ENCODE measurements around the gene PRR13. TPM values are rescaled to one million over a fixed set of nuclear protein-coding genes. Genes with fewer than 3 reads are reported as not detected.

The PRR13 gene
- total RNA-seq, 1 experiment from 2014 or later, result 180 TPM

- intact Hi-C loops (cut with micrococcal nuclease; ENCODE audit: unreplicated experiment), result loop anchor here (5.0 kb wide), 1 partner anchor 439 kb away; no protein-coding TSS in a partner anchor
- no peak for DNase-seq (ENCODE audit: low spot score)
- no TSS peak for BruUV-seq (replicated peaks)
- Histone ChIP-seq H3K27ac (ENCODE audit: low read depth, low read length, poor library complexity, severe bottlenecking) (no peak overlapping the region), H3K4me1 (ENCODE audit: insufficient read depth, low read length, poor library complexity, severe bottlenecking) (peaks cover 8% of the 10 kb centered on the region), H3K27me3 (replicated peaks; ENCODE audit: insufficient read depth, low read depth, low read length, poor library complexity) (no peaks in the 10 kb centered on the region), H3K36me3 (ENCODE audit: insufficient read depth, low read length, poor library complexity, severe bottlenecking) (peaks cover 99% of the 10 kb centered on the region), H3K9me3 (ENCODE audit: low read depth, low read length, poor library complexity, severe bottlenecking) (no peaks in the 10 kb centered on the region), H3K4me3 (ENCODE audit: low read depth, low read length, poor library complexity, severe bottlenecking) (no peak overlapping the region)
- TF ChIP-seq EZH2 (IDR thresholded peaks at IDR 0.05; ENCODE audit: borderline replicate concordance, low read depth, low read length, poor library complexity, severe bottlenecking) (no peak), CTCF (conservative IDR thresholded peaks at IDR 0.05; ENCODE audit: low read depth, low read length) (no peak)
- POLR2A ChIA-PET (ENCODE audit: low non-redundant PET), result no interaction called here
- CTCF ChIA-PET, result no interaction called here
Measured at GRCh38 chr12:53461059-53461458, 19.5 kb downstream of the PRR13 start.

GRCh38 chr12:53461591-53461990, 20.1 kb downstream of the PRR13 start:
- no peak overlapping the region for H3K4me3 ChIP-seq (ENCODE audit: low read depth, low read length, poor library complexity, severe bottlenecking)
- TF ChIP-seq CTCF (conservative IDR thresholded peaks at IDR 0.05; ENCODE audit: low read depth, low read length), result no peak
- no peak for TF ChIP-seq EZH2 (IDR thresholded peaks at IDR 0.05; ENCODE audit: borderline replicate concordance, low read depth, low read length, poor library complexity, severe bottlenecking)
- no TSS peak for BruUV-seq (replicated peaks)
- peaks cover 99% of the 10 kb centered on the region for H3K36me3 ChIP-seq (ENCODE audit: insufficient read depth, low read length, poor library complexity, severe bottlenecking)
- peaks cover 8% of the 10 kb centered on the region for H3K4me1 ChIP-seq (ENCODE audit: insufficient read depth, low read length, poor library complexity, severe bottlenecking)
- intact Hi-C loops (cut with micrococcal nuclease; ENCODE audit: unreplicated experiment), result loop anchor here (5.0 kb wide), 1 partner anchor 439 kb away; no protein-coding TSS in a partner anchor
- CTCF ChIA-PET, result no interaction called here
- no peak for DNase-seq (ENCODE audit: low spot score)
- no peaks in the 10 kb centered on the region for H3K9me3 ChIP-seq (ENCODE audit: low read depth, low read length, poor library complexity, severe bottlenecking)
- H3K27ac ChIP-seq (ENCODE audit: low read depth, low read length, poor library complexity, severe bottlenecking), result no peak overlapping the region
- no peaks in the 10 kb centered on the region for H3K27me3 ChIP-seq (replicated peaks; ENCODE audit: insufficient read depth, low read depth, low read length, poor library complexity)
- POLR2A ChIA-PET (ENCODE audit: low non-redundant PET), result no interaction called here

GRCh38 chr12:53462935-53463334, 21.4 kb downstream of the PRR13 start:
- BruUV-seq (replicated peaks), result no TSS peak
- intact Hi-C loops (cut with micrococcal nuclease; ENCODE audit: unreplicated experiment), result loop anchor here (5.0 kb wide), 1 partner anchor 441 kb away; no protein-coding TSS in a partner anchor
- H3K27ac ChIP-seq (ENCODE audit: low read depth, low read length, poor library complexity, severe bottlenecking), result no peak overlapping the region
- no peaks in the 10 kb centered on the region for H3K27me3 ChIP-seq (replicated peaks; ENCODE audit: insufficient read depth, low read depth, low read length, poor library complexity)
- no peak for DNase-seq (ENCODE audit: low spot score)
- TF ChIP-seq CTCF (conservative IDR thresholded peaks at IDR 0.05; ENCODE audit: low read depth, low read length), result no peak
- TF ChIP-seq EZH2 (IDR thresholded peaks at IDR 0.05; ENCODE audit: borderline replicate concordance, low read depth, low read length, poor library complexity, severe bottlenecking), result no peak
- POLR2A ChIA-PET (ENCODE audit: low non-redundant PET), result no interaction called here
- CTCF ChIA-PET, result no interaction called here
- no peaks in the 10 kb centered on the region for H3K9me3 ChIP-seq (ENCODE audit: low read depth, low read length, poor library complexity, severe bottlenecking)
- H3K4me1 ChIP-seq (ENCODE audit: insufficient read depth, low read length, poor library complexity, severe bottlenecking), result peaks cover 8% of the 10 kb centered on the region
- H3K36me3 ChIP-seq (ENCODE audit: insufficient read depth, low read length, poor library complexity, severe bottlenecking), result peaks cover 99% of the 10 kb centered on the region
- H3K4me3 ChIP-seq (ENCODE audit: low read depth, low read length, poor library complexity, severe bottlenecking), result no peak overlapping the region

Data from A673 (cell line).